Esophagus muscularis mucosa (tissue), 4 donors: ENCODE data around the gene TSTD2.

ENCODE experiments used
- CTCF ChIP-seq, 3 experiments: fragments of 200-600 bp in 2 of 3; fragments of 450-650 bp in 1 of 3; sonication (generic) in 2 of 3; IDR thresholded peaks; one replicate each; pipeline ENCODE4 v1.5.1; 2017 to 2019; ENCODE audit warnings: antibody characterized with exemption in 3 of 3, mild to moderate bottlenecking in 2 of 3, moderate library complexity in 1 of 3
- EP300 ChIP-seq: sonication (generic); formaldehyde crosslinking; IDR thresholded peaks from one replicate; pipeline ENCODE4 v1.6.1; 2017; ENCODE audit warnings: antibody characterized with exemption
- POLR2AphosphoS5 ChIP-seq, 2 donors: sonication (generic); formaldehyde crosslinking; IDR thresholded peaks; one replicate each; pipeline ENCODE4 v1.6.1; 2017; ENCODE audit warnings: antibody characterized with exemption in 2 of 2

GRCh38 chr9:97682242-97682641, 49.1 kb upstream of the TSTD2 start:
- TF ChIP-seq EP300 = no peak
- no peak for TF ChIP-seq POLR2AphosphoS5 (IDR thresholded peaks at IDR 0.05)
- no peak for TF ChIP-seq CTCF (IDR thresholded peaks at IDR 0.05)
